GM12878 (cell line): Measurements from ENCODE around the gene CSF2. TPM values are rescaled to one million over a fixed set of nuclear protein-coding genes. Genes with fewer than 3 reads are reported as not detected.

ENCODE experiments used
- ATAC-seq: fragments of 200-7000 bp; cut with Tn5 transposase; 3 replicates; pipeline ENCODE4 v1.9.1; 2020; ENCODE audit warnings: mild to moderate bottlenecking, moderate library complexity
- BruUV-seq: library from RNA; stranded (reverse); fragments of 400-500 nt; replicated peaks from 2 replicates; lab custom pipeline; 2021; lab: Mats Ljungman, UMichigan
- CTCF ChIA-PET: fragments of 300-600 bp; sonication (Branson Sonifier 250); formaldehyde crosslinking; extraction: SDS; loops from one replicate; lab custom pipeline; 2021; ENCODE audit warnings: inconsistent platforms; lab: Yijun Ruan, JAX
- POLR2A ChIA-PET: fragments of 350-600 bp; formaldehyde crosslinking; extraction: SDS; loops from one replicate; lab custom pipeline; 2021; ENCODE audit warnings: inconsistent platforms; lab: Charles Lee
- RAD21 ChIA-PET: fragments of 300-600 bp; sonication (Branson Sonifier 250); formaldehyde crosslinking; loops from one replicate; lab custom pipeline; 2023; ENCODE audit warnings: antibody characterized with exemption; ENCODE audit not compliant: unreplicated experiment; lab: Charles Lee
- SMC1A ChIA-PET: fragments of 300-600 bp; sonication (Branson Sonifier 250); formaldehyde crosslinking; loops from one replicate; lab custom pipeline; 2023; ENCODE audit not compliant: unreplicated experiment, uncharacterized antibody; lab: Charles Lee
- DNase-seq: peaks from one replicate; pipeline ENCODE4 v3.0.0-alpha.2; 2011; ENCODE audit warnings: low read depth, low spot score
- FAIRE-seq: peaks from 3 replicates; lab custom pipeline; 2011; peaks lifted over from hg19 to GRCh38; lab: Jason Lieb, UNC
- H2AFZ ChIP-seq: 2 replicates; pipeline ENCODE4 v1.6.0; 2011; ENCODE audit warnings: low read depth, low read length, control low read depth; ENCODE audit not compliant: control insufficient read depth
- H3K27ac ChIP-seq: 2 replicates; pipeline ENCODE4 v1.5.1; 2011; ENCODE audit warnings: control low read depth; ENCODE audit not compliant: control insufficient read depth, insufficient read depth
- H3K27me3 ChIP-seq, 2 experiments: replicated peaks in 1 of 2; 2 replicates each; pipeline versions ENCODE4 v1.6.0 to v1.6.1; 2011; ENCODE audit warnings: low read length in 1 of 2; ENCODE audit not compliant: control insufficient read depth in 2 of 2, insufficient read depth in 2 of 2
- H3K36me3 ChIP-seq, 2 experiments: 2 replicates each; pipeline ENCODE4 v1.5.1; 2011; ENCODE audit warnings: low read length in 1 of 2; ENCODE audit not compliant: control insufficient read depth in 2 of 2, insufficient read depth in 2 of 2
- H3K4me1 ChIP-seq: 2 replicates; pipeline ENCODE4 v1.6.1; 2011; ENCODE audit warnings: mild to moderate bottlenecking, low read length, moderate library complexity, mixed read lengths; ENCODE audit not compliant: control insufficient read depth, insufficient read depth
- H3K4me2 ChIP-seq: 2 replicates; pipeline ENCODE4 v1.6.0; 2011; ENCODE audit warnings: control low read depth; ENCODE audit not compliant: control insufficient read depth, insufficient read depth
- H3K4me3 ChIP-seq: fragments of 200-600 bp; sonication (generic); 2 replicates; pipeline ENCODE4 v1.5.1; 2016
- H3K79me2 ChIP-seq: 2 replicates; pipeline ENCODE4 v1.6.0; 2011; ENCODE audit warnings: low read length; ENCODE audit not compliant: control insufficient read depth, insufficient read depth
- H3K9ac ChIP-seq: 2 replicates; pipeline ENCODE4 v1.8.0; 2011; ENCODE audit warnings: low read length, control low read depth, mixed read lengths; ENCODE audit not compliant: control insufficient read depth, insufficient read depth
- H3K9me3 ChIP-seq: replicated peaks from 3 replicates; pipeline ENCODE4 v1.5.1; 2011; ENCODE audit warnings: mild to moderate bottlenecking, low read length; ENCODE audit not compliant: control insufficient read depth, insufficient read depth
- H4K20me1 ChIP-seq: 2 replicates; pipeline ENCODE4 v1.6.0; 2011; ENCODE audit not compliant: control insufficient read depth, insufficient read depth
- E4F1 ChIP-seq: fragments of 450-650 bp; IDR thresholded peaks from 2 replicates; pipeline ENCODE4 v1.6.1; 2018; ENCODE audit warnings: borderline replicate concordance, mild to moderate bottlenecking; ENCODE audit not compliant: partially characterized antibody
- NKRF ChIP-seq: fragments of 450-650 bp; conservative IDR thresholded peaks from 2 replicates; pipeline ENCODE4 v1.6.1; 2017; ENCODE audit warnings: mild to moderate bottlenecking, moderate library complexity
- PML ChIP-seq: IDR thresholded peaks from 2 replicates; pipeline ENCODE4 v1.6.1; 2012; ENCODE audit warnings: low read length, inconsistent platforms
- POU2F2 ChIP-seq: IDR thresholded peaks from 3 replicates; pipeline ENCODE4 v1.6.1; 2011; ENCODE audit warnings: low read depth, mild to moderate bottlenecking, low read length, borderline replicate concordance
- RCOR1 ChIP-seq: conservative IDR thresholded peaks from 2 replicates; pipeline ENCODE4 v1.6.1; 2012; ENCODE audit warnings: low read depth, low read length, improper control_type of control experiment
- TBL1XR1 ChIP-seq: IDR thresholded peaks from 2 replicates; pipeline ENCODE4 v1.6.1; 2012; ENCODE audit warnings: low read depth, low read length, improper control_type of control experiment
- USF2 ChIP-seq: IDR thresholded peaks from 2 replicates; pipeline ENCODE4 v1.6.1; 2011; ENCODE audit warnings: low read depth, low read length, improper control_type of control experiment, borderline replicate concordance
- ZBTB11 ChIP-seq: fragments of 450-650 bp; formaldehyde crosslinking; IDR thresholded peaks from 2 replicates; pipeline ENCODE4 v1.5.0; 2022; ENCODE audit warnings: mild to moderate bottlenecking, missing genetic modification characterization
- ZBTB4 ChIP-seq: fragments of 450-650 bp; formaldehyde crosslinking; IDR thresholded peaks from 2 replicates; pipeline ENCODE4 v1.4.0; 2022; ENCODE audit warnings: mild to moderate bottlenecking, moderate library complexity
- ZNF622 ChIP-seq: fragments of 450-650 bp; IDR thresholded peaks from 2 replicates; pipeline ENCODE4 v1.6.1; 2017; ENCODE audit warnings: mild to moderate bottlenecking, inconsistent platforms
- ZSCAN29 ChIP-seq: fragments of 450-650 bp; IDR thresholded peaks from 2 replicates; pipeline ENCODE4 v1.6.1; 2017; ENCODE audit warnings: mild to moderate bottlenecking, moderate library complexity
- WGBS: methylation state at CpG from one replicate; pipeline ENCODE4 v1.1.6; 2016; ENCODE audit warnings: low lambda C conversion rate; ENCODE audit not compliant: insufficient replicate concordance, insufficient coverage; ENCODE audit errors: missing lambda C conversion rate; 5-methylcytosine and 5-hydroxymethylcytosine counted together
- in situ Hi-C: fragments of 300-500 bp; cut with MboI; formaldehyde crosslinking; loops from 9 replicates; pipeline ENCODE4 v1.14.3; 2018; ENCODE audit warnings: mixed read lengths
- intact Hi-C: fragments of 100-400 bp; cut with micrococcal nuclease; formaldehyde crosslinking; loops from one replicate; pipeline ENCODE4 v1.14.2; 2022; ENCODE audit not compliant: unreplicated experiment
- polyA plus RNA-seq, 11 experiments: library from polyadenylated mRNA; depleted of rRNA in 4 of 11; unstranded in 6 of 11; stranded (reverse) in 5 of 11; fragments of >200 nt; fragmentation: Nextera tagmentation in 4 of 11; fragmentation: Illumina TruSeq in 1 of 11; extraction: Ambion mirVana in 4 of 11; extraction: Trizol in 1 of 11; gene quantifications; 1 replicate in 1 of 11; 2 replicates in 10 of 11; pipeline versions ENCODE4 v1.2.1 to v1.2.3, GENCODE V29; 2011 to 2016; ENCODE audit warnings: inconsistent platforms in 2 of 11, missing spikeins in 2 of 11, low read depth in 1 of 11
- total RNA-seq, 4 experiments: library from RNA; depleted of rRNA in 3 of 4; stranded (reverse); fragments of >200 nt in 3 of 4; fragmentation: Illumina TruSeq in 1 of 4; extraction: Trizol in 1 of 4; gene quantifications; 2 replicates each; pipeline versions ENCODE4 v1.2.1 to v1.2.3, GENCODE V29; 2013 to 2021

The CSF2 gene
- total and polyA plus RNA-seq, 10 of the 15 experiments (the other 5 are each of a cell fraction or from before 2014, with no cell fraction given), result 0.15 to 2.0 (median 0.69) TPM; not detected in 2

GRCh38 chr5:132046880-132047299, 26.7 kb upstream of the CSF2 start:
- CTCF ChIA-PET, result no interaction called here
- Histone ChIP-seq H3K27ac (no peak overlapping the region), H2AFZ (no peak overlapping the region), H3K9ac (no peak overlapping the region), H3K9me3 (no peaks in the 10 kb centered on the region; the same call in 2 of the 3 replicates), H4K20me1 (no peaks in the 10 kb centered on the region), H3K4me3 (no peak overlapping the region), H3K27me3 (peaks cover 0 to 4% of the 10 kb centered on the region in 2 experiments), H3K79me2 (no peaks in the 10 kb centered on the region), H3K36me3 (no peaks in the 10 kb centered on the region), H3K4me2 (no peak overlapping the region), H3K4me1 (no peaks in the 10 kb centered on the region)
- POLR2A ChIA-PET, result no interaction called here
- BruUV-seq, result no TSS peak
- WGBS, result 69% methylated on average over 7 of the region's 7 CpGs
- in situ Hi-C loops (no loop called here), intact Hi-C loops (no loop called here)
- DNase-seq, result no peak
- no peak for ATAC-seq
- SMC1A ChIA-PET, result no interaction called here
- TF ChIP-seq ZNF622 (no peak), ZBTB11 (CRISPR knock-in tag) (no peak), POU2F2 (no peak), PML (no peak), RCOR1 (no peak), ZBTB4 (CRISPR knock-in tag) (no peak), ZSCAN29 (no peak), TBL1XR1 (no peak), E4F1 (no peak), USF2 (no peak), NKRF (no peak)
- FAIRE-seq, result no peak
- RAD21 ChIA-PET, result no interaction called here
